HepG2 (cell line): ENCODE data around the gene SIRPB1.

Source experiments
- ASH2L ChIP-seq: fragments of 300-600, 200-600 bp; sonication (generic); IDR thresholded peaks from 2 replicates; pipeline ENCODE4 v1.7.0; 2017; ENCODE audit warnings: low read depth, mild to moderate bottlenecking, moderate library complexity, mixed read lengths, low read length; ENCODE audit not compliant: insufficient read length
- DPF2 ChIP-seq: sonication (generic); formaldehyde crosslinking; IDR thresholded peaks from 2 replicates; pipeline ENCODE4 v1.4.0; 2020; ENCODE audit warnings: mild to moderate bottlenecking, low read depth, missing genetic modification reagents, borderline replicate concordance
- FOXK2 ChIP-seq: fragments of 450-650 bp; IDR thresholded peaks from 2 replicates; pipeline ENCODE4 v1.6.1; 2016
- HMG20B ChIP-seq: conservative IDR thresholded peaks from 2 replicates; pipeline ENCODE4 v1.6.1; 2016; ENCODE audit warnings: missing genetic modification reagents, missing compliant biosample characterization
- MLLT10 ChIP-seq: sonication (generic); formaldehyde crosslinking; IDR thresholded peaks from 2 replicates; pipeline ENCODE4 v1.4.0; 2020; ENCODE audit warnings: missing genetic modification reagents
- POLR2AphosphoS5 ChIP-seq: IDR thresholded peaks from 2 replicates; pipeline ENCODE4 v1.6.1; 2012; ENCODE audit warnings: low read depth, low read length
- TCF7L2 ChIP-seq: IDR thresholded peaks from 2 replicates; pipeline ENCODE4 v1.6.1; 2011; ENCODE audit warnings: mild to moderate bottlenecking, low read depth, low read length, moderate library complexity
- ZNF282 ChIP-seq: fragments of 450-650 bp; IDR thresholded peaks from 2 replicates; pipeline ENCODE4 v1.6.1; 2018; ENCODE audit not compliant: partially characterized antibody
- ZNF34 ChIP-seq: sonication (generic); formaldehyde crosslinking; IDR thresholded peaks from 2 replicates; pipeline ENCODE4 v1.4.0; 2020; ENCODE audit warnings: mild to moderate bottlenecking, missing genetic modification reagents, borderline replicate concordance
- TF ChIP-seq, protein P1 (sequence below): fragments of 450-650 bp; IDR thresholded peaks from 2 replicates; pipeline ENCODE4 v1.6.1; 2017; ENCODE audit warnings: mild to moderate bottlenecking
- TF ChIP-seq, protein P2 (sequence below): sonication (generic); formaldehyde crosslinking; IDR thresholded peaks from 2 replicates; pipeline ENCODE4 v1.4.0; 2020; ENCODE audit warnings: low read depth, mild to moderate bottlenecking, missing genetic modification reagents
- TF ChIP-seq, protein P3 (sequence below): sonication (generic); formaldehyde crosslinking; IDR thresholded peaks from 2 replicates; pipeline ENCODE4 v1.5.0; 2020; ENCODE audit warnings: mild to moderate bottlenecking, missing genetic modification reagents, moderate library complexity

DNA sequence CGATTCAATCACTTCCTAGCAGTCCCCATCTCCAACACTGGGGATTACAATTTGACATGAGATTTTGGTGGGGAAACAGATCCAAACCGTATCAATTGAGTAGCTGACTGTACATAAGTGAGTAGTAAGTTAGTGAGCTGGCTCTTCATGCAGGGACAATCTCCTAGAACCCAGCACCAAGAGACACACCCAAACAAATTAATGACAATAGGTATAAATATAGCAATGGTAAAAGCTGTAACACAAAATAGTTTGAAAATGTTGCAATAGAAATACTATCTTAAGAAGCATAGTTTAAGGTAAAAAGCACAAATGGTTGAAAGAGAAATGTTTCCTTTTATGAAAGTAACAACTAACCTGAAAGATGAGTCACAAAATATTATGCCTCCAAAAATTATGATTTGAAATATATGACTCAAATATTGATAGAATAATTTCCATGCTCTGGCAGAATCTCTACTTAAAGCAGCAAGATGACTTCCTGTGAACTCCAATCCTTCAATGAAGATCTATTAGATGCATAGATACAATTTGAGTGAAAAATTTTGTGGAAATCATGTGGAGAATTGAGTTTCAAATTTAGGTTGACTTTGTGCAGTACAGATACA lies 5.4 kb upstream of the SIRPB1 start:
- TF ChIP-seq, protein P1, sequence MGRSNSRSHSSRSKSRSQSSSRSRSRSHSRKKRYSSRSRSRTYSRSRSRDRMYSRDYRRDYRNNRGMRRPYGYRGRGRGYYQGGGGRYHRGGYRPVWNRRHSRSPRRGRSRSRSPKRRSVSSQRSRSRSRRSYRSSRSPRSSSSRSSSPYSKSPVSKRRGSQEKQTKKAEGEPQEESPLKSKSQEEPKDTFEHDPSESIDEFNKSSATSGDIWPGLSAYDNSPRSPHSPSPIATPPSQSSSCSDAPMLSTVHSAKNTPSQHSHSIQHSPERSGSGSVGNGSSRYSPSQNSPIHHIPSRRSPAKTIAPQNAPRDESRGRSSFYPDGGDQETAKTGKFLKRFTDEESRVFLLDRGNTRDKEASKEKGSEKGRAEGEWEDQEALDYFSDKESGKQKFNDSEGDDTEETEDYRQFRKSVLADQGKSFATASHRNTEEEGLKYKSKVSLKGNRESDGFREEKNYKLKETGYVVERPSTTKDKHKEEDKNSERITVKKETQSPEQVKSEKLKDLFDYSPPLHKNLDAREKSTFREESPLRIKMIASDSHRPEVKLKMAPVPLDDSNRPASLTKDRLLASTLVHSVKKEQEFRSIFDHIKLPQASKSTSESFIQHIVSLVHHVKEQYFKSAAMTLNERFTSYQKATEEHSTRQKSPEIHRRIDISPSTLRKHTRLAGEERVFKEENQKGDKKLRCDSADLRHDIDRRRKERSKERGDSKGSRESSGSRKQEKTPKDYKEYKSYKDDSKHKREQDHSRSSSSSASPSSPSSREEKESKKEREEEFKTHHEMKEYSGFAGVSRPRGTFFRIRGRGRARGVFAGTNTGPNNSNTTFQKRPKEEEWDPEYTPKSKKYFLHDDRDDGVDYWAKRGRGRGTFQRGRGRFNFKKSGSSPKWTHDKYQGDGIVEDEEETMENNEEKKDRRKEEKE = no peak
- TF ChIP-seq ZNF282 = no peak
- TF ChIP-seq ASH2L = no peak
- TF ChIP-seq, protein P2, sequence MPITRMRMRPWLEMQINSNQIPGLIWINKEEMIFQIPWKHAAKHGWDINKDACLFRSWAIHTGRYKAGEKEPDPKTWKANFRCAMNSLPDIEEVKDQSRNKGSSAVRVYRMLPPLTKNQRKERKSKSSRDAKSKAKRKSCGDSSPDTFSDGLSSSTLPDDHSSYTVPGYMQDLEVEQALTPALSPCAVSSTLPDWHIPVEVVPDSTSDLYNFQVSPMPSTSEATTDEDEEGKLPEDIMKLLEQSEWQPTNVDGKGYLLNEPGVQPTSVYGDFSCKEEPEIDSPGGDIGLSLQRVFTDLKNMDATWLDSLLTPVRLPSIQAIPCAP = no peak
- no peak for TF ChIP-seq POLR2AphosphoS5
- no peak for TF ChIP-seq FOXK2
- no peak for TF ChIP-seq HMG20B (CRISPR knock-in tag)
- TF ChIP-seq, protein P3, sequence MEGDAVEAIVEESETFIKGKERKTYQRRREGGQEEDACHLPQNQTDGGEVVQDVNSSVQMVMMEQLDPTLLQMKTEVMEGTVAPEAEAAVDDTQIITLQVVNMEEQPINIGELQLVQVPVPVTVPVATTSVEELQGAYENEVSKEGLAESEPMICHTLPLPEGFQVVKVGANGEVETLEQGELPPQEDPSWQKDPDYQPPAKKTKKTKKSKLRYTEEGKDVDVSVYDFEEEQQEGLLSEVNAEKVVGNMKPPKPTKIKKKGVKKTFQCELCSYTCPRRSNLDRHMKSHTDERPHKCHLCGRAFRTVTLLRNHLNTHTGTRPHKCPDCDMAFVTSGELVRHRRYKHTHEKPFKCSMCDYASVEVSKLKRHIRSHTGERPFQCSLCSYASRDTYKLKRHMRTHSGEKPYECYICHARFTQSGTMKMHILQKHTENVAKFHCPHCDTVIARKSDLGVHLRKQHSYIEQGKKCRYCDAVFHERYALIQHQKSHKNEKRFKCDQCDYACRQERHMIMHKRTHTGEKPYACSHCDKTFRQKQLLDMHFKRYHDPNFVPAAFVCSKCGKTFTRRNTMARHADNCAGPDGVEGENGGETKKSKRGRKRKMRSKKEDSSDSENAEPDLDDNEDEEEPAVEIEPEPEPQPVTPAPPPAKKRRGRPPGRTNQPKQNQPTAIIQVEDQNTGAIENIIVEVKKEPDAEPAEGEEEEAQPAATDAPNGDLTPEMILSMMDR (CRISPR knock-in tag) = no peak
- no peak for TF ChIP-seq MLLT10 (CRISPR knock-in tag)
- no peak for TF ChIP-seq ZNF34 (CRISPR knock-in tag)
- TF ChIP-seq TCF7L2 = no peak
- no peak for TF ChIP-seq DPF2 (CRISPR knock-in tag)
